HEK293T (cell line): ENCODE results near the gene METTL21C.

Experiments used
- ELF4 ChIP-seq: fragments of 450-650 bp; IDR thresholded peaks from 2 replicates; pipeline ENCODE4 v1.6.1; 2017; ENCODE audit warnings: antibody characterized with exemption
- FOXA1 ChIP-seq: fragments of 450-650 bp; IDR thresholded peaks from 2 replicates; pipeline ENCODE4 v1.6.1; 2016; ENCODE audit warnings: mild to moderate bottlenecking
- SP1 ChIP-seq: fragments of 450-650 bp; IDR thresholded peaks from 2 replicates; pipeline ENCODE4 v1.6.1; 2017

GRCh38 chr13:102658660-102659059 lies 36.2 kb downstream of the METTL21C start:
- no peak for TF ChIP-seq ELF4
- TF ChIP-seq FOXA1 = no peak
- no peak for TF ChIP-seq SP1
